ENCODE measurements around the gene STX17.

- no peak for TF ChIP-seq CTCF (IDR thresholded peaks at IDR 0.05; ENCODE audit: poor library complexity)
- no peak for TF ChIP-seq EZH2 (IDR thresholded peaks at IDR 0.05; ENCODE audit: borderline replicate concordance)
- no peak for TF ChIP-seq EZH2phosphoT487 (IDR thresholded peaks at IDR 0.05; ENCODE audit: low read depth, severe bottlenecking, unreplicated experiment)
These were observed 80.2 kb downstream of the STX17 start for GRCh38 chr9:99986642-99987041.
